Stimulated activated CD4-positive, alpha-beta T cell treated with anti-CD3 and anti-CD28 coated beads, Interleukin-15, amount 100 ng/mL, for 24 hours (primary cell): Measurements from ENCODE around the gene RIT1.

ENCODE experiments used
- DNase-seq: peaks from one replicate; pipeline ENCODE4 v3.0.0-alpha.2; 2020

Gene RIT1

GRCh38 chr1:155856257-155856974, 54.7 kb downstream of the RIT1 start:
- DNase-seq = no peak

- no peak for DNase-seq
These were observed 60.8 kb downstream of the RIT1 start for GRCh38 chr1:155850345-155850744.

DNA sequence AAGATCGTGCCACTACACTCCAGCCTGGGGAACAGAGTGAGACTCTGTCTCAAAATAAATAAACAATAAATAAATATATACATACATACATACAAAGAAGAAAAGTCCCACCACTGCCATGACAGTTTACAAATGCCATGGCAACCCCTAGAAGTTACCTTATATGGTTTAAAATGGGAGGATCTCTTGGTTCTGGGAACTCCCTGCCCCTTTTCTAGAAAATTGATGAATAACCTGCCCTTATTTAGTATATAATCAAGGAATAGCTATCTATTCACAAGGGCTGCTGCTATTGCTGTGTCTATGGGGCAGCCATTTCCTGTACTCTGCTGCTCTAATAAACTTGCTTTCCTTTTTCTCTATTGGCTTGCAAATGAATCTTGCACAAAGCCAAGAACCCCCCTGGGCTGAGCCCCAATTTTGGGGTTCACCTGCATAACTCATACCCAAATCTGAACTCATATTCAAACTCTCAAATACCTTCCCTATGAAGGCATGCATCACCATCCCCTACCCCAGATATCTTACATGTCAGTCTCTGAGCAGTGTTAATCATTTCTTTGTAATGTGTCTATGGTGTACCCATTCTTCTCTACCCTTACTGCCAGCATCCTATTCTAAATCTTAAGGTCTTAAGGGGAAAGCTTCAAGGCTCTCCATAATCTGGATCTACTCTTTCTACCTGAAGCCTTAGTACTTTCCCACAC, 63.2 kb downstream of the RIT1 start:
- no peak for DNase-seq
